HepG2 (cell line): ENCODE results near the gene TMEM186. TPM values are rescaled to one million over a fixed set of nuclear protein-coding genes. Genes with fewer than 3 reads are reported as not detected.

Source experiments
- ATAC-seq: fragments of 200-7000 bp; cut with Tn5 transposase; 3 replicates; pipeline ENCODE4 v1.9.1; 2020; ENCODE audit warnings: mild to moderate bottlenecking, moderate library complexity
- BruUV-seq: library from RNA; stranded (reverse); fragments of 400-500 nt; replicated peaks from 2 replicates; lab custom pipeline; 2021; lab: Mats Ljungman, UMichigan
- CTCF ChIA-PET: fragments of 300-600 bp; formaldehyde crosslinking; extraction: SDS; loops from one replicate; lab custom pipeline; 2021; ENCODE audit warnings: low total read pairs, inconsistent platforms, low intra/inter-chr PET ratio; lab: Yijun Ruan, JAX
- POLR2A ChIA-PET: fragments of 350-600 bp; sonication (Branson Sonifier 250); formaldehyde crosslinking; loops from one replicate; lab custom pipeline; 2020; ENCODE audit warnings: antibody characterized with exemption, inconsistent platforms; lab: Yijun Ruan, JAX
- DNase-seq: peaks from one replicate; pipeline ENCODE4 v3.0.0-alpha.2; 2015; ENCODE audit warnings: low spot score
- FAIRE-seq: peaks from 3 replicates; lab custom pipeline; 2011; peaks lifted over from hg19 to GRCh38; lab: Jason Lieb, UNC
- H2AFZ ChIP-seq: one replicate; pipeline ENCODE4 v1.6.1; 2011; ENCODE audit warnings: low read length, inconsistent platforms
- H3K27ac ChIP-seq: fragments of 300-600 bp; 3 replicates; pipeline ENCODE4 v1.8.0; 2011; ENCODE audit warnings: mixed run types, mild to moderate bottlenecking, mixed read lengths, low read length, inconsistent platforms; ENCODE audit not compliant: insufficient read depth; ENCODE audit errors: extremely low read length
- H3K27me3 ChIP-seq, 2 experiments: fragments of 200-600 bp in 1 of 2; 2 replicates in 1 of 2; 3 replicates in 1 of 2; pipeline versions ENCODE4 v1.6.0 to v1.8.0; 2011; ENCODE audit warnings: low read length in 2 of 2, mild to moderate bottlenecking in 2 of 2, moderate library complexity in 2 of 2, inconsistent platforms in 1 of 2; ENCODE audit not compliant: insufficient read depth in 2 of 2, control insufficient read depth in 1 of 2
- H3K36me3 ChIP-seq, 2 experiments: fragments of 200-600 bp in 1 of 2; replicated peaks in 1 of 2; 2 replicates in 1 of 2; 3 replicates in 1 of 2; pipeline versions ENCODE4 v1.5.1 to v1.8.0; 2011; ENCODE audit warnings: low read length in 2 of 2, inconsistent platforms in 1 of 2; ENCODE audit not compliant: insufficient read depth in 2 of 2, control insufficient read depth in 1 of 2
- H3K4me1 ChIP-seq: 2 replicates; pipeline ENCODE4 v1.5.1; 2012; ENCODE audit warnings: low read length, inconsistent platforms; ENCODE audit not compliant: insufficient read depth
- H3K4me2 ChIP-seq: 2 replicates; pipeline ENCODE4 v1.6.0; 2011; ENCODE audit warnings: low read depth, low read length, inconsistent platforms
- H3K4me3 ChIP-seq, 3 experiments: fragments of 200-600 bp in 1 of 3; sonication (generic), shearing (Covaris generic) in 1 of 3; replicated peaks in 1 of 3; 2 replicates each; pipeline ENCODE4 v1.5.1; 2011 to 2016; ENCODE audit warnings: low read length in 3 of 3, inconsistent platforms in 2 of 3, low read depth in 2 of 3, mild to moderate bottlenecking in 2 of 3, control low read depth in 1 of 3, mixed read lengths in 1 of 3; ENCODE audit not compliant: insufficient read depth in 1 of 3
- H3K79me2 ChIP-seq: one replicate; pipeline ENCODE4 v1.6.1; 2011; ENCODE audit warnings: low read length, inconsistent platforms; ENCODE audit not compliant: insufficient read depth
- H3K9ac ChIP-seq: 2 replicates; pipeline ENCODE4 v1.6.0; 2011; ENCODE audit warnings: mild to moderate bottlenecking, low read depth, low read length, inconsistent platforms; ENCODE audit not compliant: insufficient read depth
- H3K9me3 ChIP-seq: 2 replicates; pipeline ENCODE4 v1.5.1; 2012; ENCODE audit warnings: mild to moderate bottlenecking, low read length
- H4K20me1 ChIP-seq: 2 replicates; pipeline ENCODE4 v1.6.0; 2011; ENCODE audit warnings: inconsistent platforms, mild to moderate bottlenecking, low read length, moderate library complexity; ENCODE audit not compliant: insufficient read depth
- ATM ChIP-seq: fragments of 450-650 bp; IDR thresholded peaks from 2 replicates; pipeline ENCODE4 v1.7.1; 2017; ENCODE audit warnings: mild to moderate bottlenecking, borderline replicate concordance
- FOXA3 ChIP-seq: IDR thresholded peaks from 2 replicates; pipeline ENCODE4 v1.6.1; 2016; ENCODE audit warnings: missing genetic modification reagents, missing compliant biosample characterization
- LCORL ChIP-seq, 2 experiments: fragments of 450-650 bp in 1 of 2; sonication (generic) in 1 of 2; formaldehyde crosslinking in 1 of 2; IDR thresholded peaks; 2 replicates each; pipeline versions ENCODE4 v1.5.0 to v1.6.1; 2017 to 2020; ENCODE audit warnings: antibody characterized with exemption in 1 of 2, missing genetic modification reagents in 1 of 2
- RORA ChIP-seq: sonication (generic); formaldehyde crosslinking; IDR thresholded peaks from 2 replicates; pipeline ENCODE4 v1.5.0; 2020; ENCODE audit warnings: mild to moderate bottlenecking, missing genetic modification reagents, moderate library complexity
- TERF1 ChIP-seq: sonication (generic); formaldehyde crosslinking; IDR thresholded peaks from 2 replicates; pipeline ENCODE4 v1.8.0; 2022; ENCODE audit warnings: mild to moderate bottlenecking, missing genetic modification reagents, moderate library complexity
- ZNF44 ChIP-seq: sonication (generic); formaldehyde crosslinking; IDR thresholded peaks from 2 replicates; pipeline ENCODE4 v1.5.1; 2020; ENCODE audit warnings: mild to moderate bottlenecking, missing genetic modification reagents
- ZNF782 ChIP-seq: sonication (generic); formaldehyde crosslinking; IDR thresholded peaks from 2 replicates; pipeline ENCODE4 v1.4.0; 2020; ENCODE audit warnings: missing genetic modification reagents, mild to moderate bottlenecking, borderline replicate concordance
- WGBS: methylation state at CpG from one replicate; pipeline ENCODE4 v1.1.6; 2017; ENCODE audit warnings: low lambda C conversion rate; 5-methylcytosine and 5-hydroxymethylcytosine counted together
- in situ Hi-C: cut with HindIII; loops from 2 replicates; pipeline ENCODE4 v1.10.0; 2017; ENCODE audit warnings: low pct_unique_long_range_greater_than_20kb; ENCODE audit not compliant: extremely low pct_ligation_motif_present
- intact Hi-C: fragments of 100-400 bp; cut with micrococcal nuclease; formaldehyde crosslinking; loops from one replicate; pipeline ENCODE4 v1.10.0; 2022; ENCODE audit not compliant: unreplicated experiment
- polyA plus RNA-seq, 8 experiments: library from polyadenylated mRNA; depleted of rRNA in 3 of 8; stranded (reverse) in 7 of 8; unstranded in 1 of 8; fragments of >200 nt; fragmentation: Illumina TruSeq in 4 of 8; extraction: Trizol in 4 of 8; gene quantifications; 2 replicates each; pipeline versions ENCODE4 v1.2.1 to v1.2.3, GENCODE V29; 2011 to 2016; ENCODE audit warnings: low read depth in 4 of 8, missing spikeins in 1 of 8, mixed read lengths in 1 of 8; ENCODE audit not compliant: insufficient read depth in 1 of 8
- total RNA-seq, 5 experiments: library from RNA; depleted of rRNA; stranded (reverse); fragments of >200 nt; fragmentation: Illumina TruSeq; extraction: Trizol; gene quantifications; 2 replicates each; pipeline ENCODE4 v1.2.3, GENCODE V29; 2016; ENCODE audit warnings: low read depth in 1 of 5

The TMEM186 gene
- total and polyA plus RNA-seq, 2 of the 13 experiments (the other 11 are each of a cell fraction or from before 2014, with no cell fraction given), result 16.2 to 19.3 TPM

DNA sequence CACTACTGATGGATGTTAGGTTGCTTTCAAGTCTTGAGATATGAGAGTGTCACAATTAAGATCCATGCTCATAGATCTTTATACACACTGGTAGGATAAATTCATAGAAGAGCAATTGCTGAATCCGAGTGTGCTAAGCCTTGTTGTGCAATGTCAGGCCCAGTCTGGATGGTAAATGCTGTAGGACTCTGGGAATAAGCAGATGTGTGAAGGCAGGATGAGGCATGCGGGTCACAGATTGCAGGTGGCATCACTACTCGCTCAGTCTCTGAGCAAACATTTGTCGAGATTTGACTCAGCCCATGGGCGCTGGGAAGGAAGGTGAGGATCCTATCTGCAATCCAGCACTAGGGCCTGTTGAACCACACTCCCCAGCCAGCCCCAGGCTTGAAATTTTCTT, 40.7 kb downstream of the TMEM186 start (continued):
- no peak for TF ChIP-seq TERF1 (CRISPR knock-in tag)

- no peak for DNase-seq
- no TSS peak for BruUV-seq
- H3K79me2 ChIP-seq, result no peaks in the 10 kb centered on the region
- ATAC-seq, result no peak
- no peak overlapping the region for H2AFZ ChIP-seq
- H3K9me3 ChIP-seq, result no peaks in the 10 kb centered on the region
- FAIRE-seq, result no peak
- intact Hi-C loops (no loop called here), in situ Hi-C loops (no loop called here)
- no peaks in the 10 kb centered on the region for H3K27me3 ChIP-seq
- 74% methylated on average over 9 of the region's 9 CpGs for WGBS
- H3K4me1 ChIP-seq, result peaks cover 11% of the 10 kb centered on the region
- no peaks in the 10 kb centered on the region for H4K20me1 ChIP-seq
- H3K9ac ChIP-seq, result no peak overlapping the region
- ChIA-PET CTCF (no interaction called here), POLR2A (no interaction called here)
- H3K4me2 ChIP-seq, result no peak overlapping the region
- H3K27ac ChIP-seq, result no peak overlapping the region
- H3K4me3 ChIP-seq, result no peak overlapping the region
- peaks cover 25 to 59% of the 10 kb centered on the region in 2 experiments; a peak in 4 of 5 replicates for H3K36me3 ChIP-seq
- TF ChIP-seq FOXA3 (CRISPR knock-in tag), result no peak
- no peak for TF ChIP-seq ZNF782 (CRISPR knock-in tag)
- TF ChIP-seq ZNF44, result no peak
Measured at GRCh38 chr16:8753416-8754054, 43.9 kb downstream of the TMEM186 start.

DNA sequence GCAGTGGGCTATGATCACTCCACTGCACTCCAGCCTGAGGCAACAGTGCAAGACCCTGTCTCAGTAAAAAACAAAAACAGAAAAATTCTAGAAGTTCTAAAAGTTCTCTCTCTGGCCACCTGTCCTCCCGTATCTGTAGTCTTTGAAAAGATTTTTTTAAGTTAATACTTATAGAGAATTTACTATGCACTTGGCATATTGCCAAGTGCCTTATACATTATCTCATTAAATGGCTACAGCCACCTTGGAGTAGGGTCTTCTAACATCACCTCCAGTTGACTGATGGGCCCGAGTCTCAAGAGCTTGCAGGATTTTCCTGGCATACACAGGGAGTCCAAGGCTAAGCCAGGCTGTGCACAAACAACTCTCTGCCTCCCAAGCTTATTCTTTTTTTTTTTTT, 44.7 kb downstream of the TMEM186 start:
- H3K27me3 ChIP-seq, result no peaks in the 10 kb centered on the region
- FAIRE-seq (no peak), DNase-seq (no peak), ATAC-seq (no peak)
- H3K27ac ChIP-seq, result no peak overlapping the region
- TF ChIP-seq ATM (no peak), RORA (no peak), LCORL (IDR thresholded peaks at IDR 0.05) (peak; percentile 97), LCORL (CRISPR knock-in tag; IDR thresholded peaks at IDR 0.05) (no peak)
- peaks cover 21 to 50% of the 10 kb centered on the region in 2 experiments; a peak in 4 of 5 replicates for H3K36me3 ChIP-seq
- H4K20me1 ChIP-seq, result no peaks in the 10 kb centered on the region
- 43% methylated on average over 2 of the region's 2 CpGs for WGBS
- BruUV-seq, result no TSS peak
- POLR2A ChIA-PET, result no interaction called here
- in situ Hi-C loops (no loop called here), intact Hi-C loops (no loop called here)
- H3K4me3 ChIP-seq, result no peak overlapping the region
- H2AFZ ChIP-seq, result no peak overlapping the region
- H3K9me3 ChIP-seq, result no peaks in the 10 kb centered on the region
- no peak overlapping the region for H3K9ac ChIP-seq
- H3K4me2 ChIP-seq, result no peak overlapping the region
- no peaks in the 10 kb centered on the region for H3K79me2 ChIP-seq
- CTCF ChIA-PET, result no interaction called here
- H3K4me1 ChIP-seq, result peaks cover 11% of the 10 kb centered on the region
